Hepatocyte (in vitro differentiated cells): ENCODE data around the gene ZDHHC18. TPM values are rescaled to one million over a fixed set of nuclear protein-coding genes. Genes with fewer than 3 reads are reported as not detected.

Source experiments
- DNase-seq: peaks from one replicate; pipeline ENCODE4 v3.0.0-alpha.2; 2016; ENCODE audit warnings: low spot score
- H2AFZ ChIP-seq: fragments of 200-600 bp; sonication (generic); 2 replicates; pipeline ENCODE4 v1.6.0; 2016; ENCODE audit warnings: antibody characterized with exemption, mild to moderate bottlenecking
- H3K27ac ChIP-seq: fragments of 200-600 bp; sonication (generic); 2 replicates; pipeline ENCODE4 v1.5.1; 2016; ENCODE audit warnings: mild to moderate bottlenecking
- H3K27me3 ChIP-seq: fragments of 200-600 bp; sonication (generic); 2 replicates; pipeline ENCODE4 v1.6.1; 2016
- H3K36me3 ChIP-seq: fragments of 200-600 bp; sonication (generic); replicated peaks from 2 replicates; pipeline ENCODE4 v1.5.1; 2016; ENCODE audit warnings: low read depth; ENCODE audit not compliant: insufficient read depth
- H3K4me1 ChIP-seq: fragments of 200-600 bp; sonication (generic); 2 replicates; pipeline ENCODE4 v1.5.1; 2016; ENCODE audit warnings: mild to moderate bottlenecking, moderate library complexity; ENCODE audit not compliant: insufficient read depth
- H3K4me2 ChIP-seq: fragments of 200-600 bp; sonication (generic); 2 replicates; pipeline ENCODE4 v1.6.0; 2016
- H3K4me3 ChIP-seq: fragments of 200-600 bp; sonication (generic); 2 replicates; pipeline ENCODE4 v1.5.1; 2016; ENCODE audit warnings: mild to moderate bottlenecking
- H3K79me2 ChIP-seq: fragments of 200-600 bp; sonication (generic); 2 replicates; pipeline ENCODE4 v1.6.0; 2017; ENCODE audit warnings: mild to moderate bottlenecking
- H3K9me2 ChIP-seq: fragments of 200-600 bp; sonication (generic); replicated peaks from 2 replicates; pipeline ENCODE4 v1.6.0; 2017; ENCODE audit warnings: mild to moderate bottlenecking; ENCODE audit not compliant: insufficient read depth
- H3K9me3 ChIP-seq: fragments of 200-600 bp; sonication (generic); 2 replicates; pipeline ENCODE4 v1.5.1; 2016; ENCODE audit warnings: low read depth, mild to moderate bottlenecking
- H4K20me1 ChIP-seq: fragments of 200-600 bp; sonication (generic); 2 replicates; pipeline ENCODE4 v1.6.0; 2016; ENCODE audit warnings: mild to moderate bottlenecking; ENCODE audit not compliant: insufficient read depth, poor library complexity, severe bottlenecking
- CTCF ChIP-seq: fragments of 200-600 bp; sonication (generic); IDR thresholded peaks from 2 replicates; pipeline ENCODE4 v1.5.1; 2016; ENCODE audit warnings: antibody characterized with exemption, mild to moderate bottlenecking; ENCODE audit not compliant: poor library complexity
- EZH2 ChIP-seq: fragments of 200-600 bp; sonication (generic); IDR thresholded peaks from 2 replicates; pipeline ENCODE4 v1.6.1; 2016; ENCODE audit warnings: antibody characterized with exemption, mild to moderate bottlenecking, borderline replicate concordance
- EZH2phosphoT487 ChIP-seq: fragments of 200-600 bp; sonication (generic); IDR thresholded peaks from one replicate; pipeline ENCODE4 v1.6.1; 2018; ENCODE audit warnings: antibody characterized with exemption, mild to moderate bottlenecking, low read depth, moderate library complexity; ENCODE audit not compliant: unreplicated experiment, severe bottlenecking
- WGBS: methylation state at CpG from one replicate; pipeline ENCODE4 v1.1.6; 2016; ENCODE audit warnings: low lambda C conversion rate; ENCODE audit errors: missing lambda C conversion rate; 5-methylcytosine and 5-hydroxymethylcytosine counted together
- polyA plus RNA-seq: library from polyadenylated mRNA; unstranded; fragments of >200 nt; fragmentation: Nextera tagmentation; extraction: Ambion mirVana; gene quantifications from 2 replicates; pipeline ENCODE4 v1.2.1, GENCODE V29; 2016
- total RNA-seq: library from RNA; depleted of rRNA; stranded (reverse); fragments of >200 nt; gene quantifications from 2 replicates; pipeline ENCODE4 v1.2.3, GENCODE V29; 2014

ZDHHC18 gene
- total RNA-seq (14.9 and 21.7 TPM in 2 replicates), polyA plus RNA-seq (22.5 and 22.6 TPM in 2 replicates)

- TF ChIP-seq CTCF (peak; percentile 48), EZH2 (no peak), EZH2phosphoT487 (no peak)
- Histone ChIP-seq H3K4me1 (peaks cover 19% of the 10 kb centered on the region), H3K4me2 (peak within 1 kb of the TSS; percentile 94), H3K27me3 (no peaks in the 10 kb centered on the region), H3K27ac (peak within 1 kb of the TSS; percentile 56), H3K36me3 (no peaks in the 10 kb centered on the region), H3K79me2 (peaks cover 42% of the 10 kb centered on the region), H3K9me2 (no peaks in the 10 kb centered on the region), H3K9me3 (no peaks in the 10 kb centered on the region), H4K20me1 (peaks cover 9% of the 10 kb centered on the region), H2AFZ (peak within 1 kb of the TSS; percentile 74), H3K4me3 (peak within 1 kb of the TSS; percentile 82)
- WGBS, result 4% methylated on average over 26 of the region's 107 CpGs
- peak; percentile 90 for DNase-seq
These were observed at the start of gene ZDHHC18 for GRCh38 chr1:26826261-26827105. TSS of gene ZDHHC18 (plus strand) at chr1:26826688. CDS start at chr1:26826805, 117 bp downstream.

- Histone ChIP-seq H3K79me2 (peaks cover 51% of the 10 kb centered on the region), H3K4me1 (peaks cover 10% of the 10 kb centered on the region), H4K20me1 (peaks cover 11% of the 10 kb centered on the region), H3K27me3 (no peaks in the 10 kb centered on the region), H2AFZ (no peak overlapping the region), H3K9me3 (no peaks in the 10 kb centered on the region), H3K36me3 (no peaks in the 10 kb centered on the region), H3K4me2 (no peak overlapping the region), H3K4me3 (no peak overlapping the region), H3K27ac (no peak overlapping the region), H3K9me2 (no peaks in the 10 kb centered on the region)
- 87% methylated on average over 11 of the region's 11 CpGs for WGBS
- DNase-seq, result no peak
- no peak for TF ChIP-seq EZH2phosphoT487
- no peak for TF ChIP-seq CTCF
- TF ChIP-seq EZH2, result no peak
These were observed 47.3 kb upstream of the ZDHHC18 start for GRCh38 chr1:26779098-26779668.

- H3K4me3 ChIP-seq, result no peak overlapping the region
- no peak for TF ChIP-seq CTCF
- no peak for TF ChIP-seq EZH2
- TF ChIP-seq EZH2phosphoT487, result no peak
- no peaks in the 10 kb centered on the region for H3K9me2 ChIP-seq
- no peaks in the 10 kb centered on the region for H3K36me3 ChIP-seq
- peaks cover 51% of the 10 kb centered on the region for H3K79me2 ChIP-seq
- H3K9me3 ChIP-seq, result no peaks in the 10 kb centered on the region
- H3K4me1 ChIP-seq, result peaks cover 16% of the 10 kb centered on the region
- no peak overlapping the region for H3K27ac ChIP-seq
- no peak for DNase-seq
- H2AFZ ChIP-seq, result no peak overlapping the region
- H3K4me2 ChIP-seq, result no peak overlapping the region
- peaks cover 7% of the 10 kb centered on the region for H4K20me1 ChIP-seq
- 93% methylated on average over 21 of the region's 21 CpGs for WGBS
- no peaks in the 10 kb centered on the region for H3K27me3 ChIP-seq
These were observed 46.0 kb upstream of the ZDHHC18 start for GRCh38 chr1:26780344-26780957.
